GM19455 (cell line): ENCODE measurements around the gene TFAM.

ENCODE experiments used
- ATAC-seq: cut with Tn5 transposase; IDR thresholded peaks from one replicate; pipeline ENCODE4 v1.9.1; 2021; ENCODE audit not compliant: unreplicated experiment

Gene TFAM

DNA sequence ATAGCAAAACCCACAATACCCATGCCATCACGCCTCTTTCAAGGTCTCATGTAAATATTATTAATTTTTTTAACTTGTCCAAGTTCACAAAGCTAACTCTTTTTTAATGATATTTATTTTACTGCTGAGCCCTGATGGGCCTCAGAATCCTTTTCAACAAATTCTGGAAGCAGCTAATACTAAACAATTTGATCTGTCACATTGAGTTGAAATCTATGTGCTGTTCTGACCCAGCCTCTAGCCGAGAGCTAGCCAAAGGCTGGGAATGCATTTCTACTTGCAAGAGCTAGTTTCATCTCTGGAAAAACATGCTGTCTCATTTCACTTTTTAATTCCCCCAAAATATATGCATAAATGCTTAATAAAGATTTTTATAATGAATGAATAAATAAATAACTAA lies 47.9 kb downstream of the TFAM start:
- ATAC-seq, result no peak

DNA sequence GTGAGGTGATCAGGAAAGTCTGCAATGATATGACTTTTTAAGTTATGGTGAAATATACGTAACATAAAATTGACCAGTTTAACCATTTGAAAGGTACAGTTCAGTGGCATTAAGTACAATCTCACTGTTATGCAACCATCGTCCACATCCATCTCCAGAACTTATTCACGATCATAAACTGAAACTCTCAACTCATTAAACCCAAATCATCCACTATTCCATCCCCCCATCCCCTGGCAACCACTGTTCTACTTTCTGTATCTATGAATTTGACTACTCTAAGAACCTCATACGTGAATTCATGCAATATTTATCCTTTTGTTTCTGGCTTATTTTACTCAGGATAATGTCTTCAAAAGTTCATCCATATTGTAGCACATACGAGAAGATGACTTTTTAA lies 48.4 kb downstream of the TFAM start:
- ATAC-seq, result no peak

DNA sequence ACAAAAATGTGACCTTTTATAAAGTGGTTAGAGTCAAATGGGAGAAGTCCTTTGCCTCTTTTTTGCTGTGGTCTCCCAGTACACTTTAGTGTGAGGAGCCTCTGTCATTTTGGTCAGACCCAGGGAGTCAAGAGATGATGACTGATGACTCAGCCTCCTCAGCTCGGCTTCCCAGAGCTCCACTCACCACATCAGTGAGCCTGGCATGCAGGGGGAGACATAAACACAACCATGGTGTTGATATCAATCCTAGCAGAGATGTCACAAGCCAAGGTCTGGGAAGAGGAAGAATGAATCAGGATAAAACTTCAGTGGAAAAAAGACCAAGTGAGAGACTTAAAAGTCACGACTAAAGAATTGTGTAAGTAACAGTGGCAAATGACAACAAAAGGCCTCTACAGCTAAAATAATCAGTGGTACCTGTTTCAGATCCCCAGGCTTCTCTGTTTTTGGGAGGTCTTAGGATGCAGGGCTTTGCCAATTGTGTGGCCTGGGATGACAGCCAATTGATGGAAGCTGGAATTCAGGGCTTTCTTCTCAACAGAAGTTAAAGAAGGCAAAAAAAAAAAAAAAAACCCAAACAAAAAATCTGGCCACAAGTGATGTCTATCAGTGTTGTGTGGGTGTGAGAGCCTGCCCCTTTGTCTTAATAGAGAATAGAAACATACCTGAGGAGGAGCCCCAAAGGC lies 50.2 kb downstream of the TFAM start:
- no peak for ATAC-seq

DNA sequence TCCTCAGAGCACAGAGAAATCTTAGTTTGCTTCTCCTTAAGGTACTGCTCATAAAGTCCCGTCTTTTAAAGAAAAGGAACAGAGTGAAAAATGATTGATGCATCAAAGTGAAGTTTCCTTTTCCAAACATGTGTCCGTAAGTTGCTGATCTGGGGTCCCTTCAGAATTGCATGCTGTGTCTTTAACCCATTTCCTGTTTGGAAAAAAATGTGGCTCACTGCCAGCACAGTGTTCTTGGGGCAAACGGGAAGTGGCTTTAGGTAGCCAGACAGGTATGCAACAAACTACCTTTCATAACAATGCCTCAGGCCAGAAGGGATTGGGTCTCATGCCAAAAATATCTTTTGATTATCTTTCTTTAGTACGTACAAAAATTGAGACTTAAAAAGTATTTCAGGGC lies 50.9 kb downstream of the TFAM start:
- no peak for ATAC-seq

DNA sequence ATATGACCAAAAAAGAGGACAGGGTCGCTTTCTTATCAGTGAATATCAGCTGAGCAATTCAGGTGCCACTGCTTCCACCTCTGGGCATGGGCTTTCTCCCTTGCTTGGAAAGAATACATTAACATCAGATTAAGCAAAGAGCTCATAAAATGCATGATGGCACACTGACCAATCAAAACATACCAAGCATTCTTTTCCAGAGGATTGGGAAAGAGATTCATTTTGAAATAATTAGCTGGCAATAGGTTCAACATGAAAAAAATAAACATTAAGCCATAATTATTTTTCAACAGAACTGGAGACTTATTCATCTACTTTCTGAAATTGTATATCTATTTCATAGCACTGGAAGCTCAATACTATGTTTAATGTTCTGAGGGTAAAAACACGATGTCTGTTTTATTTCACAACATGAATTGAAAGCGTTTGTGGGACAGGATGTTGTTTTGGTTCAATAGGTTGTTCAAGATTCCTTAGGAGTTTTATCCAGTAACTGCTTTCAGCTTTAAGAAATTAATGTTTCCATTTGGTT lies 53.2 kb downstream of the TFAM start:
- no peak for ATAC-seq

DNA sequence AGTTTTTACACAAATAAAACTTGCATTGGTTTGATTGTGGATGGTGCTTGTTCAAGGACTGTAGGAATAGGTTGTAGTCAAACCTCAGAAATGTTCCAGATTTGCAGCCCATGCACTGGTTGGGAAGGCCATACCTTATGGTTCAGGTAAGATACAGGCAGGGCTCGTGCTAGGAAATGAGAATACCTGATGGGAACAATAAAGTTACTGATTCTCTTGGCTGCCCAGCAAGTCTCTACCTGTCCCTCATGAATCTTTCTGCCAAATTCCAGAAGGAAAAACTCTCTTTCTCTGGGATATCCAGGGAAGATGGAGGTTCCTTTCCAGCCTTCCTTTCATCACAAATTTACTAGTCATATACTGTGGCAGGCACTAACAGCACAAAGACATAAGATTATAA lies 53.8 kb downstream of the TFAM start:
- no peak for ATAC-seq

DNA sequence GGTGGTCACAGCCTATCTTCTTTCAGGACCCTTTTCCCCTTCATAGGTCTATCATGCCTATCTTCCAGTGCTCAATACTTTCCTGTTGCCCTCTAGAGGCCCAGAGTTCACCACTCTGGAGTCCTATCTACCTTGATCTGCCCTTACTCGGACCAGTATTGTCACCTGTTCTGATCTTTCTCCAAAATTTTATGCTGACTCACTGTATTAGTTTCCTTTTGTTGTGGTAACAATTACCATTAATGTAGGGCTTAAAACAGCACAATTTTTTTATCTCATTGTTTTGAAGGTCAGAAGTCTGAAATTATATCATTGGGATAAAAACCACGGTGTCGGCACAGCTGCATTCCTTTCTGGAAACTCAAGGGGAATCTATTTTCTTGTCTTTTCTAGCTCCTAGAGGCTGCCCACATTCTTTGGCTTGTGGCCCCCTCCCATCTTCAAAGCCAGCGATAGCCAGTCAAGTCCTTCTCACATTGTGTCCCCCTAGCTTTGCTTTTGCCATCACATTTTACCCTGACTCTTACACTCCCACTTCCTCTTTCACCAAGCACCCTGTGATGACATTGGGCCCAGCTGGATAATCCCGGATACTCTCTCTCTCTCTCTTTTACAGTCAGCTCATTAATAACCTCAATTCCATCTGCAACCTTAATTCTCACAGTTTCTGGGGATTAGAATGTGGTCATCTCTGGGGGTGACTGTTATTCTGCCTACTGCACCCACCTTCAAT lies 54.6 kb downstream of the TFAM start:
- ATAC-seq, result no peak

DNA sequence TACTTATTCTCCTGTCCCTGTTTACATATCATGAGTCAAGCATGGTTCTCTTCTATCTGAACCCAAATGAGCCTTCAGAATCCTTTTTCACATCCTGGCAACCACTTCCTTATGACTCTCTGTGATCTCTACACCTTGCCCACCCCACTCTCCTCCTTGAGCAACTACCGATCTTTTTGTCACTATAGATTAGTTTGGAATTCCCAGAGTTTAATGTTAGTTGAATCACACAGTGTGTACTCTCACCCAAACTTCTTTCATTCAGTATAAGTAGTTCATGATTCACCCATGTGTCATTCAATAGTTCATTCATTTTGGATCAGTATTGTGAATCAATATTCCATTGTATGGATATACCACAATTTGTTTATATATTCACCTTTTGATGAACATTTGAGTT lies 55.3 kb downstream of the TFAM start:
- no peak for ATAC-seq

DNA sequence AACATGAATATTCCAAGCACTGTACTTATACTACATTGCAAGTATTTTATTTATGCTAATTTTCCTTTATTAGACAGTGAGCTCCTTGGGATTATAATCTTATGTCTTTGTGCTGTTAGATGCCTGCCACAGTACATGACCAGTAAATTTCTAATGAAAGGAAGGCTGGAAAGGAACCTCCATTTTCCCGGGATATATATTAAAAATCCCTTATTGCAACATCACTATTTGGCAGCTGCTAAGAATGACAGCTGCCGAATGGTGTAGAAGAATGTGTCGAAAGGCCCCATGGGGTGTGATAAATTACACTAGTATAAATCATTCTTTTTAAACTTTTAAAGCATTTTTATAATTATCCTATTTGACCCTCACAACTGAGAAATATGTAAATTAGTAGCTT lies 59.1 kb downstream of the TFAM start:
- ATAC-seq, result no peak

DNA sequence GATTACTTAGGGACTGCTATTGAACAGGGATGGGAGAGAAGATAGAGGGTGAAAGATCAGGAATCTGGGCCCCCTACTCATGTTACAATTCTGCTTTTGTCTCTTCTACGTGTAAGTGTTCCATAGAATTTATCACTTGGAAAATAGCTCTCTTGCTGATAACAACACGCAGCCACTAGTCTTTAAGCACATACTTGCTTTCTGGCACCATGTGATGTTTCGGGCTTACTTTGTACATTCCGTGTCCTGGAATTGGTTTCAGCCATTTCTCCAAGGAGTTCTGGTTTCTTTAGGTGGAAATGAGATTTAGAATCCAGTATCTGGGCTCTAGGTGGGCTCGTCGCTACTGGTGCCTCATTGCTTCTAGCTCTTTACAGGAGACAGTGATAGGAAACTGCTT lies 59.7 kb downstream of the TFAM start:
- no peak for ATAC-seq

DNA sequence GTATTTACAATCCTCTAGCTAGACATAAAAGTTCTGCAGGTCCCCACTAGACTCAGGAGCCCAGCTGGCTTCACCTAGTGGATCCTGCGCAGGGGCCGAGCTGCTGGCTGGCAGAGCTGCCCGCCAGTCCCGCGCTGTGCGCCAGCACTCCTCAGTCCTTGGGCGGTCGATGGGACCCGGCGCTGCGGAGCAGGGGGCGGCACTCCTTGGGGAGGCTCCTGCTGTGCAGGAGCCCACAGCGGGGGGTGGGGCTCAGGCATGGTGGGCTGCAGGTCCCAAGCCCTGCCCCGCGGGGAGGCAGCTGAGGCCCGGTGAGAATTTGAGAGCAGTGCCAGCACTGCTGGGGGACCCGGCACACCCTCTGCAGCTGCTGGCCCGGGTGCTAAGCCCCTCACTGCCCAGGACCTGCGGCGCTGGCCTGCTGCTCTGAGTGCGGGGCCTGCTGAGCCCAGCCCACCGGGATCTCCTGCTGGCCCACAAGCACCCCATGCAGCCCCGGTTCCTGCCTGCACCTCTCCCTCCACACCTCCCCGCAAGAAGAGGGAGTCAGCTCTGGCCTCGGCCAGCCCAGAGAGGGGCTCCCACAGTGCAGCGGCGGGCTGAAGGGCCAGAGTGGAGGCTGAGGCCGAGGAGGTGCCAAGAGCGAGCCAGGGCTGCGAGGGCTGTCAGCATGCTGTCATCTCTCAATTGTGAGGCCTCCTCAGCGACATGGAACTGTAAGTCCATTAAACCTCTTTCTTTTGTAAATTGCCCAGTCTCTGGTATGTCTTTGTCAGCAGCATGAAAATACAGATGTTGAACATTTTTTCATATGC lies 63.1 kb downstream of the TFAM start:
- ATAC-seq, result no peak
